Calu3 (cell line): Measurements from ENCODE around the gene NRBP1. TPM values are rescaled to one million over a fixed set of nuclear protein-coding genes. Genes with fewer than 3 reads are reported as not detected.
A peak's percentile ranks its signal among the peaks of the same experiment; 100 is the strongest.

Experiments
- BruUV-seq: library from RNA; stranded (reverse); fragments of 400-500 nt; replicated peaks from 2 replicates; lab custom pipeline; 2021; lab: Mats Ljungman, UMichigan
- CTCF ChIA-PET: fragments of 300-600 bp; sonication (Branson Sonifier 250); formaldehyde crosslinking; loops from one replicate; lab custom pipeline; 2022; ENCODE audit warnings: antibody characterized with exemption; lab: Charles Lee
- DNase-seq: peaks from one replicate; pipeline ENCODE4 v3.0.0; 2022
- H3K27ac Mint-ChIP-seq: one replicate; pipeline ENCODE4 v1.8.0; 2022; ENCODE audit warnings: mixed read lengths; ENCODE audit not compliant: unreplicated experiment
- H3K27me3 Mint-ChIP-seq: one replicate; pipeline ENCODE4 v1.8.0; 2022; ENCODE audit warnings: mixed read lengths; ENCODE audit not compliant: unreplicated experiment
- H3K36me3 Mint-ChIP-seq: one replicate; pipeline ENCODE4 v1.8.0; 2022; ENCODE audit warnings: mild to moderate bottlenecking, moderate library complexity, mixed read lengths; ENCODE audit not compliant: insufficient read depth, unreplicated experiment
- H3K4me1 Mint-ChIP-seq: one replicate; pipeline ENCODE4 v1.8.0; 2022; ENCODE audit warnings: mild to moderate bottlenecking, low read depth, mixed read lengths; ENCODE audit not compliant: unreplicated experiment
- H3K4me3 Mint-ChIP-seq: one replicate; pipeline ENCODE4 v1.8.0; 2022; ENCODE audit warnings: mild to moderate bottlenecking, low read depth, moderate library complexity, mixed read lengths; ENCODE audit not compliant: unreplicated experiment
- H3K9me3 Mint-ChIP-seq: one replicate; pipeline ENCODE4 v1.8.0; 2022; ENCODE audit warnings: low read depth, mixed read lengths; ENCODE audit not compliant: unreplicated experiment
- CTCF ChIP-seq: fragments of 200-600 bp; IDR thresholded peaks from one replicate; pipeline ENCODE4 v1.8.0; 2022; ENCODE audit warnings: antibody characterized with exemption; ENCODE audit not compliant: unreplicated experiment
- intact Hi-C: fragments of 100-400 bp; cut with micrococcal nuclease; formaldehyde crosslinking; loops from one replicate; pipeline ENCODE4 v1.10.0; 2022; ENCODE audit not compliant: unreplicated experiment
- total RNA-seq: library from RNA; stranded (reverse); gene quantifications from 2 replicates; pipeline ENCODE4 v1.2.3, GENCODE V29; 2022

NRBP1 gene
- total RNA-seq, 1 experiment from 2014 or later = 60.5 TPM

- no TSS peak for BruUV-seq
- intact Hi-C loops = no loop called here
- H3K27me3 Mint-ChIP-seq = no peaks in the 10 kb centered on the region
- no peak overlapping the region for H3K27ac Mint-ChIP-seq
- peaks cover 7% of the 10 kb centered on the region for H3K4me1 Mint-ChIP-seq
- no peaks in the 10 kb centered on the region for H3K9me3 Mint-ChIP-seq
- TF ChIP-seq CTCF = no peak
- CTCF ChIA-PET = no interaction called here
- DNase-seq = no peak
- H3K36me3 Mint-ChIP-seq = peaks cover 15% of the 10 kb centered on the region
- H3K4me3 Mint-ChIP-seq = no peak overlapping the region
Observed at GRCh38 chr2:27485496-27485895, 57.1 kb downstream of the NRBP1 start.

GRCh38 chr2:27489118-27489497 lies 60.7 kb downstream of the NRBP1 start:
- Mint-ChIP-seq H3K27me3 (no peaks in the 10 kb centered on the region), H3K36me3 (peaks cover 14% of the 10 kb centered on the region), H3K27ac (peak overlapping the region; percentile 85), H3K9me3 (no peaks in the 10 kb centered on the region), H3K4me1 (peaks cover 7% of the 10 kb centered on the region), H3K4me3 (peak overlapping the region; percentile 80)
- DNase-seq = peak; percentile 14
- intact Hi-C loops = no loop called here
- TSS peak; percentile 25 for BruUV-seq
- CTCF ChIA-PET = no interaction called here
- no peak for TF ChIP-seq CTCF

GRCh38 chr2:27489498-27490397 lies 61.3 kb downstream of the NRBP1 start, which contains the start of gene IFT172:
Gene IFT172, minus strand, starts transcription at chr2:27489743. Its CDS starts 90 bp downstream, at chr2:27489653.
- TSS peak; percentile 68 for BruUV-seq

More at GRCh38 chr2:27489498-27490397, 61.3 kb downstream of the NRBP1 start, which contains the start of gene IFT172:
- intact Hi-C loops = loop anchor here (10.0 kb wide), 1 partner anchor 135 kb away; the partner anchor contains the start of genes CCDC121 and GPN1
- Mint-ChIP-seq H3K27me3 (no peaks in the 10 kb centered on the region), H3K4me1 (peaks cover 7% of the 10 kb centered on the region), H3K9me3 (no peaks in the 10 kb centered on the region), H3K36me3 (peaks cover 14% of the 10 kb centered on the region), H3K4me3 (peak within 1 kb of the TSS; percentile 80), H3K27ac (peak within 1 kb of the TSS; percentile 85)
- CTCF ChIA-PET = interaction anchor here (0.5 to 0.6 kb wide), 2 partner anchors 29 to 73 kb away, joined by 3 to 6 read pairs; no protein-coding TSS in a partner anchor
- DNase-seq = peak; percentile 98
- TF ChIP-seq CTCF = no peak

Other genes starting within 250 kb of the NRBP1 start
- gene ATRAID, start 216.6 kb upstream of the NRBP1 start, total RNA-seq = 104 and 121 TPM in 2 replicates
- gene SLC5A6, start 216.4 kb upstream of the NRBP1 start, total RNA-seq = 39.6 and 42.3 TPM in 2 replicates
- 68.2 and 71.6 TPM in 2 replicates for gene CAD, start 211.3 kb upstream of the NRBP1 start, total RNA-seq
- 0.24 TPM in 1 of 2 replicates, not detected in the other for gene SLC30A3, start 165.6 kb upstream of the NRBP1 start, total RNA-seq
- gene DNAJC5G, start 153.2 kb upstream of the NRBP1 start, total RNA-seq = not detected in 2 replicates
- 0.99 and 2.3 TPM in 2 replicates for gene TRIM54, start 146.2 kb upstream of the NRBP1 start, total RNA-seq
- gene UCN, start 120.2 kb upstream of the NRBP1 start, total RNA-seq = 4.6 and 6.6 TPM in 2 replicates
- gene MPV17, start 105.5 kb upstream of the NRBP1 start, total RNA-seq = 77.4 and 84.5 TPM in 2 replicates
- gene GTF3C2, start 71.9 kb upstream of the NRBP1 start, total RNA-seq = 83.8 and 85.4 TPM in 2 replicates
- 42.0 and 43.7 TPM in 2 replicates for gene EIF2B4, start 58.3 kb upstream of the NRBP1 start, total RNA-seq
- 85.3 and 96.9 TPM in 2 replicates for gene SNX17, start 58.0 kb upstream of the NRBP1 start, total RNA-seq
- gene ZNF513, start 47.9 kb upstream of the NRBP1 start, total RNA-seq = 10.6 and 13.1 TPM in 2 replicates
- 118 and 121 TPM in 2 replicates for gene PPM1G, start 19.0 kb upstream of the NRBP1 start, total RNA-seq
- 71.8 and 74.0 TPM in 2 replicates for gene KRTCAP3, start 13.8 kb downstream of the NRBP1 start, total RNA-seq
- 37.5 and 41.7 TPM in 2 replicates for gene IFT172, start 61.1 kb downstream of the NRBP1 start, total RNA-seq
- gene FNDC4, start 66.6 kb downstream of the NRBP1 start, total RNA-seq = 5.3 and 7.2 TPM in 2 replicates
- 17.8 and 26.8 TPM in 2 replicates for gene GCKR, start 68.2 kb downstream of the NRBP1 start, total RNA-seq
- gene ZNF512, start 154.4 kb downstream of the NRBP1 start, total RNA-seq = 24.4 and 28.6 TPM in 2 replicates
- 5.5 and 6.3 TPM in 2 replicates for gene CCDC121, start 200.4 kb downstream of the NRBP1 start, total RNA-seq
- 32.6 and 33.2 TPM in 2 replicates for gene GPN1, start 200.4 kb downstream of the NRBP1 start, total RNA-seq
- gene SUPT7L, start 235.0 kb downstream of the NRBP1 start, total RNA-seq = 33.0 and 35.5 TPM in 2 replicates
- 24.2 and 27.8 TPM in 2 replicates for gene SLC4A1AP, start 235.3 kb downstream of the NRBP1 start, total RNA-seq